ENCODE data around the gene PPTC7.
"Not testable (repeated sequence)": the region's sequence is repeated elsewhere in the genome, so short reads cannot be mapped to it uniquely, and the experiment has no call there.

Gene PPTC7

DNA sequence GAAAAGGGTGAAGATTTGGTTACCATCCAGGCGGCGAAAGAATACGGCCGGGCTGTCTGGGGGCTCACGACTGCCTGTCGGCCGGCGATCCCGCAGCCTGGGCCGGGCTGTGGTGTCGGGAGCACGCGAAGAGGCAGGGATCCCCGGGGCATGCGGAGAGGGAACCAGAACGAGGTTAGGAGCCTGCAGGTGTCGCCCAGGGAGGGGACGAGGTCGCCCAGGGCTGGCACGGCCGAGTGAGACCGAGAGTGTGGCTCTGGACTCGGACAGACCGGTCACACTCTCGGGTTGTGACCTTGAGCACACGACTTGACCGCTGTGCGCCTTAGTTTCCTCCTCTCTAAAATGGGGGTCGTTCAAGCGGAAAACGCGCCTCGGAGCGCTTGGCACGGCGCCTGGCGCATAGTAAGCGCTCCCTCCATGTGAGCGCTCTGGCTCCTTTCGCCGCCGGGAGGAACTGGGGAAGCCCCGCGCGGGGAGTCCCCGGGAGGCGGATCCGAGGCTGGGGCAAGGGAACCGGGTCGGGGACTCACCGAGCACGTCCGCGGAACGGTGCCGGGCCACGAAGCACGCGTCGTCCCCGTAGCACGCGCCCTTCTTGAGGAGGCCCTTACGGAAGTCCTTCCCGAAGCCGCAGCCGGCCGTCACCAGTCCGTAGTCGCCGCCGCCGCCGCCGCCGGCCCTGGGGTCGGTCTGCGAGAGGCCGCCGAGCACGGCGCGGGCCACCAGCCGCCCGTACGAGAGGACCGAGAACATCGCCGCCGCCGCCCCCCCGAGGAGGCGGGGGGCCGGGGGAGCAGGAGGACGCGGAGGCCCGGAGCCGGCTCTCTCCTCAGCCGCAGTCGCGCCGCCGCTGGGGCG lies 612 bp downstream of the PPTC7 start:
- peak in 1 of 2 experiments; percentile 47 for DNase-seq

- no peak for DNase-seq
These were observed 1.2 kb downstream of the PPTC7 start for GRCh38 chr12:110581931-110582275.

DNA sequence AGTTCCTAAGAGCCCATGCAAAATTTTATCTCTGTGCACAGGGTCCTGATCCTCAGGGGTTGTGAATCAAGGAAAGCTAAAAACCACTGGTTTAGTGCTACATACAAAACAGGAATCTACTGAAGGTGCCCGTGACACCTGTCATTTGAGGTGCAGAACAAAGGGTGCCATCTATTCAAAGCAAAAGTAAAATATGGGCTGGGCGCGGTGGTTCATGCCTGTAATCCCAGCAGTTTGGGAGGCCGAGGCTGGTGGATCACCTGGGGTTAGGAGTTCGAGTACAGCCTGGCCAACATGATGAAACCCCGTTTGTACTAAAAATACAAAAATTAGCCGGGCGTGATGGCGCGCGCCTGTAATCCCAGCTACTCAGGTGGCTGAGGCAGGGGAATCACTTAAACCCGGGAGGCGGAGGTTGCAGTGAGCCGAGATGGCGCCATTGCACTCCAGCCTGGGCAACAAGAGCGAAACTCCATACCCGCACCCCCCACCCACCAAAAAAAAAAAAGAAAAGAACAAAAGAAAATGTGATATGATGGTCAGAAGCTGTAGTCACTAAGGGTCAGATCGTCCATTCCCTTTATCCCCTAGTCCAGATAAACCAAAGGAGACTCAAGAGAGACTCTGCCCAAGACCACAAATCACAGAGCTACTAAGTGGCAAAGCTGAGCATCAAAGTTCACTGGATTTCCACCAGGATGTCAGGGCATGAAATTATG lies 3.4 kb downstream of the PPTC7 start:
- no peak for DNase-seq

DNA sequence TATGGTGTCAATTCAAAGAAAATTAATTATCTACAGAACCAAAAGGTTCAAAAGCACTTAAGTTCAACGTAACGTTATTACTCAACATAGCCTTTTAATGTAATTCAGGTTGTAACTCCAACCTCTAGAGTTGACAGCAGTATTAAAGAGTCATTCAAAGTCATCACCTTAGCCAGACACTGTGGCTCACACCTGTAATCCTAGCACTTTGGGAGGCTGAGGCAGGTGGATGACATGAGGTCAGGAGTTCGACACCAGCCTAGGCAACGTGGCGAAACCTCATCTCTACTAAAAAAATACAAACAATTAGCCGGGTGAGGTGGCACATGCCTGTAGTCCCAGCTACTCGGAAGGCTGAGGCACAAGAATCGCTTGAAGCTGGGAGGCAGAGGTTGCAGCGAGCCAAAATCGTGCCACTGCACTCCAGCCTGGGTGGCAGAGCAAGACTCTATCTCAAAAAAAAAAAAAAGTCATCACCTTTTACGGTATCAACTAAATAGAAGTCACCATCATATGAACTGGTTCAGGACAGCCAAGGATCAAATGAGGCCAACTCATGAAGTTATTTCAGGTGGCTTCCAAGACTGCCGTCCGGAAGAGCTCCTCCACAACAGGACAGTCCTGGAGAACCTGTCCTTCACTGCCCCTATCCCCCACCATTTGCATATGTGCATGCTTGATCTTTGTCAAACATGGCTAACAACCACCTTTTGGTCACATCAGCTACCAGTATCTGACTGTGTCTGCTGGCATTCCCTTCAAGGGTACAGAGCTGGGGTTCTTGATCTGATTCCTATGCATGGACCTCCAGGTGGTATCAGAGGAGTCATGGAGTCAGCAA lies 4.2 kb downstream of the PPTC7 start:
- DNase-seq, result no peak

GRCh38 chr12:110577864-110578693 lies 5.0 kb downstream of the PPTC7 start:
- peak; percentile 65 to 67 for DNase-seq

DNA sequence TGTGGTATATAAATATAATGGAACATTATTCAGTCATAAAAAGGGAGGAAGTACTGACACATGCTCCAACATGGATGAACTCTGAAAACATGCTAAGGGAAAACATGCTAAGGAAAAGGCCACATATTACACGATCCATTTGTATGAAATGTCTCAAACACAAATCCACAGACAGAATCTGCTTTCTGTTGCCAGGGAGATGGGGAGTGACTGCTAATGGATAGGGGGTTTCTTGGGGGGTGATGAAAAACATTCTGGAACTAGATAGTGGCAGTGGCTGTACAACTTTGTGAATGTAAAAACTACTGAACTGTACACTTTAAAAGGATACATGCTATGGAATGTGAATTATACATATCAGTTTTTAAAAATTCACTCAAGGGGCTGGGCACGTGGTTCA lies 6.6 kb downstream of the PPTC7 start:
- no peak for DNase-seq

DNA sequence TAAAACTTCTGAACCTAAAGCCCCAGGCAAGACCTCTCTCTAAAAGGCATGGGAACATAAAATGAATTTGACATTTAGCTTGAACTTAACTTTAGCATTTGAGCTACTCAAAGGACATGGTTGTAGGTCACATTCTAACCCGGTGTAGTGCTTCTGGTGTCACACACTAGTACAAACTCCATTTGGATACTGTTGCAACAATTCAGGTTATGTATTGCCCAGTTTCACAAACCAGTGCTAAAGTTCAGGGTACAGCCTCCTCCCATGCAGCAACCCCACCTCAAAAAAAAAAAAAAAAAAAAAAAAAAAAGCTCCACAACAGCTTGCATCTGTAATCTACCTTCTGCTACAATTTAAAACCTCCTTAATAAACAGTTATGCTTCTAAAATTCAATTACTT lies 7.8 kb downstream of the PPTC7 start:
- no peak for DNase-seq

DNA sequence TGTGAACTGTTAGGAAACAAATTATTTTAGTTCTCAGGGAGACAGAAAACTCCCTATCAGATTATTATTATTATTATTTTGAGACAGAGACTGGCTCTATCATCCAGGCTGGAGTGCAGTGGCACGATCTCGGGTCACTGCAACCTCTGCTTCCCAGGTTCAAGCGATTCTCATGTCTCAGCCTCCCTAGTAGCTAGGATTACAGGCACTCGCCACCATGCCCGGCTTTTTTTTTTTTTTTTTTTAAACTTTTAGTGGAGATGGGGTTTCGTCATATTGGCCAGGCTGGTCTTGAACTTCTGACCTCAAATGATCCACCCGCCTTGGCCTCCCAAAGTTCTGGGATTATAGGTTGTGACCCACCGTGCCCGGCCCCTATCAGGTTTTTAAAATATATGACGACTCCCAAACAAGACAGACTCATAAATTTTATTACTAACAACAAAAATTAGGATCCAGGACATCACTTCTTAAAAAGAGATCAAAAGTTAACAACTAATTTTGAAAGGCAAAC lies 8.3 kb downstream of the PPTC7 start:
- not testable (repeated sequence) for DNase-seq

GRCh38 chr12:110574044-110574443 lies 9.1 kb downstream of the PPTC7 start:
- DNase-seq, result no peak

DNA sequence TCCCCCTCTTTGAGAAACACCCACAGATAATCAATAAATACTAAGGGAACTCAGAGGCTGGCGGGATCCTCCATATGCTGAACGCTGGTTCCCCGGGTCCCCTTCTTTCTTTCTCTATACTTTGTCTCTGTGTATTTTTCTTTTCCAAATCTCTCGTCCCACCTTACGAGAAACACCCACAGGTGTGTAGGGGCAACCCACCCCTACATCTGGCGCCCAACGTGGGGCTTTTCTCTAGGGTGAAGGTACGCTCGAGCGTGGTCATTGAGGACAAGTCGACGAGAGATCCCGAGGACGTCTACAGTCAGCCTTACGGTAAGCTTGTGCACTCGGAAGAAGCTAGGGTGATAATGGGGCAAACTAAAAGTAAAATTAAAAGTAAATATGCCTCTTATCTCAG lies 12.3 kb downstream of the PPTC7 start:
- not testable (repeated sequence) for DNase-seq

GRCh38 chr12:110569838-110570237 lies 13.3 kb downstream of the PPTC7 start:
- DNase-seq, result not testable (repeated sequence)

GRCh38 chr12:110568752-110569151 lies 14.4 kb downstream of the PPTC7 start:
- no peak for DNase-seq

DNA sequence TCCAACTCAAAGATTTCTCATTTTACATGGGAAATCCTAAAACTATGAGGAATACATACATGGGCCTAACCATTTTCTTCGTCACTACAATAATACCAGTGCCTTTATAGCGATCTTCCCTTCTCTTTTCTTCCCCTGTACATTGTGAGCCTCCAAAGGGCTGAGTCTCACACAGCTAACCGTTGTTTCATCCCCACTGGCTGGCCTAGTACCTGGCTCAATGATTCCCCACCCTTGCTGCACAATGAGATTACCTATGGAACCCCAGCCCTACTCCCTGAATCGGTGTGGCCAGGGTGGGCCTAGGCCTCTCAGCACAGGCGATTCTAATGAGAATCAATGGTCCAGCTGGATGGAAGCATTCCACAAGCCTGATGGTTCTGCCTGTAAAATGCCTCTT lies 16.1 kb downstream of the PPTC7 start:
- no peak for DNase-seq

GRCh38 chr12:110565894-110566871 lies 16.9 kb downstream of the PPTC7 start:
- DNase-seq, result no peak

DNA sequence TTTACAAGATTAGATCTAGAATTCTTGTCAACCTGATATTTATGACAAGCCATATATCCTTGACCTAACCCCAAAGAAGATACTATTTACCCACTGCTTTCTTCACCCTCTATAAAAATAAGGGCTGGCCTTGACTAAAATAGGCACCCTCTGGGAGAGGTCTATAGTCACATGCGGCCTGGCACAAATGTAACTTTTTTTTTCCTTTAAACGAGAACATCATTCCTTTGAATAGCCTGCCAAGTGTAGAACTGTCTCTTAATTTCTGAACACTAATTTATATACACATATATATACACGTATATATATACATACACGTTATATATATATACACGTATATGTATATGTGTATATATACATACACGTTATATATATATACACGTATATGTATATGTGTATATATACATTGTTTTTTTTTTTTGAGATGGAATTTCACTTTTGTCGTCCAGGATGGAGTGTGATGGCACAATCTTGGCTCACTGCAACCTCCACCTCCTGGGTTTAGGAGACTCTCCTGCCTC lies 18.6 kb downstream of the PPTC7 start:
- no peak for DNase-seq

DNA sequence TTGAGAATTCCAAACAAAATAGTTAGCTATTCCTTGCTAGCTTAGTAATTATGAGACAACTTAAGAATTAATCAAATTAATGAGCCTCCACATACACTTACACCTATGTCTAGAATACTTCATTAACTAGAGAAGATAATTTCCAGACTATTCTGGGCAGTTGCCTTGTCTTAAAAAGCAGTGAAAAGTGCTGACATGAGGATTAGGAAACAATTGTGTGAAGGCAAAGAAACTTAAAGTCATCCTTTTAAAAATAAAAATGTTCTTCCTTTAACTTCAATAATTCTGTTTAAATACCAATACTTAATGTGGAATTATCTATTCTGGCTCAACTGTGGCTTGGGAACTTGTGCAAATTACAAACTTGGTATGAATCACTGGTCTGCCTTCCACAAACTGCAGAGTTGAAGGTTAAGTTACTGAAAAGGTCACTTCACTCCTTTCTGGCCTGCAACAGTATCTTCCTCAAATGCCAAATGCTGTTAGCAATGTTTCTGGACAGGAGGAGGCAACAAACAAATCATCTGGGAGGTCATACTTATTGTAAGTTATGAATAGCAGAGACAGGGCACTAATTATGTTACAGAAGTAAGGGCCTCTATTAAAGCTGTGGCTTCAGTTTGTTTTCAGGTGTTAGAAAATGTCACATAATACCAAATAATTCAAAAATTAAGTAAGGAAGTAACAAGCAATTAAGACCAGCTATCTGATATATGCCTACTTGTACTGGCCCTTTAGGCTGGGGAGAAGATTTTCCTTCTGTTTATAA lies 19.2 kb downstream of the PPTC7 start:
- no peak for DNase-seq

- DNase-seq, result peak; percentile 20 to 32
These were observed 20.7 kb downstream of the PPTC7 start for GRCh38 chr12:110562386-110562785.

DNA sequence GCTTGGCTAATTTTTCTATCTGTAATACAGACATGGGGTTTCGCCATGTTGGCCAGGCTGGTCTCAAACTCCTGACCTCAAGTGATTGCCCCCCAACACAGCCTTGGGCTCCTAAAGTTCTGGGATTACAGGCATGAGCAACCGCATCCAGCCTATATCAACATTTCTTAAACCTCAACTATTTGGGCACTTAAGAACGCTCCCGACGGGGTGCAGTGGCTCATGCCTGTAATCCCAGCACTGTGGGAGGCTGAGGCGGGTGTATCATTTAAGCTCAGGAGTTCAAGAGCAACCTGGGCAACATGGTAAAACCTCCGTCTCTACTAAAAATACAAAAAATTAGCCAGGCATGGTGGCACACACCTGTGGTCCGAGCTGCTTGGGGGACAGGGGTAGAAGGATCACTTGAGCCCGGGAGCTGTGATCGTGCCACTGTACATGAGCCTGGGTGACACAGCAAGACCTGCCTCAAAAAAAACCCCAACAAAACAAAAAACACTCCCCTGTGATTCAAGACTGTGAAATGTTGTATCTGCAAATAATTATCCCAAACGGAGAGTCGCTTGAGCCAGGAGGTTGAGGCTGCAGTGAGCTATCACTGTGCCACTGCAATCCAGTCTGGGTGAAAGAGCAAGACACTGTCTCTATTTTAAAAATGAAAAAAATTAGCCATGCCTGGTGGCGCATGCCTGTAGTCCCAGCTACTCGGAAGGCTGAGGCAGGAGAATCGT lies 21.5 kb downstream of the PPTC7 start:
- DNase-seq, result no peak

- no peak for DNase-seq
These were observed 22.2 kb downstream of the PPTC7 start for GRCh38 chr12:110560946-110561345.

Measured in AML-193 (cell line).